ENCODE results near the gene HMGXB4. TPM values are rescaled to one million over a fixed set of nuclear protein-coding genes. Genes with fewer than 3 reads are reported as not detected.

Gene HMGXB4
- total RNA-seq, 1 donor from 2014 or later, result 25.7 TPM

DNA sequence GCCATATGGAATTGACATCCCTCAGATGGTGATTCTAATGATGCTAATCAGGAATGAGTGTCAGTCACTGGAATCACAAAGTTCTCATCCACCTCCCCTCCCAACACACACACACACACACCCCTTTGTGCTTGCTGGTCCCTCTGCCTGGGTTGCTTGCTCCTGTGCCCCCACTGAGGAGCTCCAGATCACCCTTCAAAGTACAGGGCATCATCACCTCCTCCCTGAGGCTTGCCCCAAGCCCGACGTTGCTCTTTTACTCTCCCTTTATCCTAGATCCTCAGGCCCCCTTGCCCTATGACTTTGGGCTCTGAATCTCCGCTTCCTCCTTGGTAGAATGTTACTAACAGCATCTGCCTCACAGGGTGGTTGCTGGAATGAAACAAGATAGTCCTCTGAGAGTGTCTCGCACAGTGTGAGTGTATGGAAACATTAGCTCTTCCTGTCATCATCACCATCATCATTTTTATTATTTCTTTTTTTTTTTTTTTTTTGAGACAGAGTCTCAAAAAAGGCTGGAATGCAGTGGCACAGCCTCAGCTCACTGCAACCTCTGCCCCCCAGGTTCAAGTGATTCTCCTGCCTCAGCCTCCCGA is 45.8 kb downstream of the HMGXB4 start:
- H3K4me3 Mint-ChIP-seq (ENCODE audit: unreplicated experiment), result no peak overlapping the region
- H3K9me3 Mint-ChIP-seq (ENCODE audit: unreplicated experiment), result no peaks in the 10 kb centered on the region
- no peaks in the 10 kb centered on the region for H3K27me3 Mint-ChIP-seq (ENCODE audit: unreplicated experiment)
- peak; percentile 68 for DNase-seq (ENCODE audit: extremely low spot score, unreplicated experiment)
- H3K27ac Mint-ChIP-seq (ENCODE audit: unreplicated experiment), result no peak overlapping the region
- TF ChIP-seq, protein P1, sequence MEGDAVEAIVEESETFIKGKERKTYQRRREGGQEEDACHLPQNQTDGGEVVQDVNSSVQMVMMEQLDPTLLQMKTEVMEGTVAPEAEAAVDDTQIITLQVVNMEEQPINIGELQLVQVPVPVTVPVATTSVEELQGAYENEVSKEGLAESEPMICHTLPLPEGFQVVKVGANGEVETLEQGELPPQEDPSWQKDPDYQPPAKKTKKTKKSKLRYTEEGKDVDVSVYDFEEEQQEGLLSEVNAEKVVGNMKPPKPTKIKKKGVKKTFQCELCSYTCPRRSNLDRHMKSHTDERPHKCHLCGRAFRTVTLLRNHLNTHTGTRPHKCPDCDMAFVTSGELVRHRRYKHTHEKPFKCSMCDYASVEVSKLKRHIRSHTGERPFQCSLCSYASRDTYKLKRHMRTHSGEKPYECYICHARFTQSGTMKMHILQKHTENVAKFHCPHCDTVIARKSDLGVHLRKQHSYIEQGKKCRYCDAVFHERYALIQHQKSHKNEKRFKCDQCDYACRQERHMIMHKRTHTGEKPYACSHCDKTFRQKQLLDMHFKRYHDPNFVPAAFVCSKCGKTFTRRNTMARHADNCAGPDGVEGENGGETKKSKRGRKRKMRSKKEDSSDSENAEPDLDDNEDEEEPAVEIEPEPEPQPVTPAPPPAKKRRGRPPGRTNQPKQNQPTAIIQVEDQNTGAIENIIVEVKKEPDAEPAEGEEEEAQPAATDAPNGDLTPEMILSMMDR (IDR thresholded peaks at IDR 0.05), result no peak
- peaks cover 2% of the 10 kb centered on the region for H3K36me3 Mint-ChIP-seq (ENCODE audit: unreplicated experiment)
- peaks cover 26% of the 10 kb centered on the region for H3K4me1 Mint-ChIP-seq (ENCODE audit: unreplicated experiment)

GRCh38 chr22:35305525-35306070 is 48.3 kb downstream of the HMGXB4 start:
- TF ChIP-seq, protein P1 (IDR thresholded peaks at IDR 0.05), result no peak
- Mint-ChIP-seq H3K4me1 (ENCODE audit: unreplicated experiment) (peaks cover 24% of the 10 kb centered on the region), H3K9me3 (ENCODE audit: unreplicated experiment) (no peaks in the 10 kb centered on the region), H3K27ac (ENCODE audit: unreplicated experiment) (no peak overlapping the region), H3K27me3 (ENCODE audit: unreplicated experiment) (no peaks in the 10 kb centered on the region), H3K36me3 (ENCODE audit: unreplicated experiment) (peaks cover 9% of the 10 kb centered on the region), H3K4me3 (ENCODE audit: unreplicated experiment) (no peak overlapping the region)
- peak; percentile 25 for DNase-seq (ENCODE audit: extremely low spot score, unreplicated experiment)

DNA sequence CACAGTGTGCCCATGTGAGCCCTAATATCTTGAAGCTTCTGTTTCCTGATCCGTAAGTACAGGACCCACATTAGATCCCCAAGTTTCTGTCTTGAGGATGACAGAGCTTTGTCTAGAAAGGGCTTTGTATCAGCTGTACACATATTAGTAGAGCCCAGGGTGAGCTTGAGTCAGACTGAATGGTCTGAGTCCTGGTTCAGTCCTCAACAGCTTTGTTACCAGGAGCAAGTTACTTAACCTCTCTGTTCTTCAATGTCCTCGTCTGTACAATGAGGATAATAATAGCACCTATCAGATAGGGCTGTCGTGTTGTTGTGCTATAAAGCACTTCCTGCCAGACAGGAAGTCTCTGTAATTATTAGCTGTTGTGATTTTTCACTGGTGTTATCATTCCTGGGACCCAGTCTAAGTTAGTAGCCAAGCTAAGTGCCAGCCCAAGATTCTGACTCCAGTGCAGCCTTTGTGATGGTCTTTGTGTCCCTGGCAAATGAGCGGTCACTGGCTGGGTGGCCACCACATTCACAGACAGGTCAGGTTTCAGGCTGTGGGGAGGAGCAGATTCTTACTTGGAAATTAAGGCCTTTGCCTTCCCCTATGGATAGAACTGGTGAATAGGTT is 49.2 kb downstream of the HMGXB4 start:
- peak; percentile 10 for DNase-seq (ENCODE audit: extremely low spot score, unreplicated experiment)
- TF ChIP-seq, protein P1 (IDR thresholded peaks at IDR 0.05), result no peak
- Mint-ChIP-seq H3K4me3 (ENCODE audit: unreplicated experiment) (no peak overlapping the region), H3K27me3 (ENCODE audit: unreplicated experiment) (no peaks in the 10 kb centered on the region), H3K9me3 (ENCODE audit: unreplicated experiment) (no peaks in the 10 kb centered on the region), H3K36me3 (ENCODE audit: unreplicated experiment) (peaks cover 9% of the 10 kb centered on the region), H3K27ac (ENCODE audit: unreplicated experiment) (peak overlapping the region; percentile 23), H3K4me1 (ENCODE audit: unreplicated experiment) (peaks cover 20% of the 10 kb centered on the region)

GRCh38 chr22:35307372-35307771 is 50.1 kb downstream of the HMGXB4 start:
- Mint-ChIP-seq H3K4me3 (ENCODE audit: unreplicated experiment) (no peak overlapping the region), H3K27ac (ENCODE audit: unreplicated experiment) (no peak overlapping the region), H3K27me3 (ENCODE audit: unreplicated experiment) (no peaks in the 10 kb centered on the region), H3K36me3 (ENCODE audit: unreplicated experiment) (peaks cover 9% of the 10 kb centered on the region), H3K9me3 (ENCODE audit: unreplicated experiment) (no peaks in the 10 kb centered on the region), H3K4me1 (ENCODE audit: unreplicated experiment) (peaks cover 19% of the 10 kb centered on the region)
- TF ChIP-seq, protein P1 (IDR thresholded peaks at IDR 0.05), result no peak
- DNase-seq (ENCODE audit: extremely low spot score, unreplicated experiment), result no peak

DNA sequence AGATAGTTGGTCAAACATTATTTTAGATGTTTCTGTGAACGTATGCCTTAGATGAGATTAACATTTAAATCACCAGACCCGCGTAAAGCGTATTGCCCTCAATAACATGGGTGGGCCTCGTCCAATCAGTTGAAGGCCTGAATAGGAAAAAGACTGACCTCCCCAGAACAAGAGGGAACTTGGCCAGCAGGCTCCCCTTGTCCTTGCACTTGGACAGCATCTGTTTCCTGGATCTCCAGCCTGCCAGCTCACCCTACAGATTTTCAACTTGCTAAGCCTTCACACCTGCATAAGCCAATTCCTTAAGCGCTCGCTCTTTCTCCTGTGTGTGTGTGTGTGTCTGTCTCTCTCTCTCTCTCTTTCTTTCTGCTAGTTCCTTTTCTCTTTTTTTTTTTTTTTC is 50.6 kb downstream of the HMGXB4 start:
- H3K4me3 Mint-ChIP-seq (ENCODE audit: unreplicated experiment), result no peak overlapping the region
- peaks cover 12% of the 10 kb centered on the region for H3K36me3 Mint-ChIP-seq (ENCODE audit: unreplicated experiment)
- H3K9me3 Mint-ChIP-seq (ENCODE audit: unreplicated experiment), result no peaks in the 10 kb centered on the region
- DNase-seq (ENCODE audit: extremely low spot score, unreplicated experiment), result no peak
- TF ChIP-seq, protein P1 (IDR thresholded peaks at IDR 0.05), result no peak
- H3K27me3 Mint-ChIP-seq (ENCODE audit: unreplicated experiment), result no peaks in the 10 kb centered on the region
- H3K27ac Mint-ChIP-seq (ENCODE audit: unreplicated experiment), result no peak overlapping the region
- H3K4me1 Mint-ChIP-seq (ENCODE audit: unreplicated experiment), result peaks cover 22% of the 10 kb centered on the region
